ENCODE data around the gene PITPNM2.

GRCh38 chr12:123118497-123118896, 32.4 kb downstream of the PITPNM2 start:
- TF ChIP-seq, protein P1, sequence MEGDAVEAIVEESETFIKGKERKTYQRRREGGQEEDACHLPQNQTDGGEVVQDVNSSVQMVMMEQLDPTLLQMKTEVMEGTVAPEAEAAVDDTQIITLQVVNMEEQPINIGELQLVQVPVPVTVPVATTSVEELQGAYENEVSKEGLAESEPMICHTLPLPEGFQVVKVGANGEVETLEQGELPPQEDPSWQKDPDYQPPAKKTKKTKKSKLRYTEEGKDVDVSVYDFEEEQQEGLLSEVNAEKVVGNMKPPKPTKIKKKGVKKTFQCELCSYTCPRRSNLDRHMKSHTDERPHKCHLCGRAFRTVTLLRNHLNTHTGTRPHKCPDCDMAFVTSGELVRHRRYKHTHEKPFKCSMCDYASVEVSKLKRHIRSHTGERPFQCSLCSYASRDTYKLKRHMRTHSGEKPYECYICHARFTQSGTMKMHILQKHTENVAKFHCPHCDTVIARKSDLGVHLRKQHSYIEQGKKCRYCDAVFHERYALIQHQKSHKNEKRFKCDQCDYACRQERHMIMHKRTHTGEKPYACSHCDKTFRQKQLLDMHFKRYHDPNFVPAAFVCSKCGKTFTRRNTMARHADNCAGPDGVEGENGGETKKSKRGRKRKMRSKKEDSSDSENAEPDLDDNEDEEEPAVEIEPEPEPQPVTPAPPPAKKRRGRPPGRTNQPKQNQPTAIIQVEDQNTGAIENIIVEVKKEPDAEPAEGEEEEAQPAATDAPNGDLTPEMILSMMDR (IDR thresholded peaks at IDR 0.05), result no peak
- TF ChIP-seq EZH2phosphoT487 (IDR thresholded peaks at IDR 0.05) (no peak), EZH2 (IDR thresholded peaks at IDR 0.05) (no peak)

Measured in neural progenitor cell (in vitro differentiated cells).